Stimulated activated naive CD8-positive, alpha-beta T cell treated with anti-CD3 and anti-CD28 coated beads, Interleukin-15, amount 100 ng/mL, for 72 hours (primary cell): Measurements from ENCODE around the gene SCN1B.
"Not testable (repeated sequence)": the region's sequence is repeated elsewhere in the genome, so short reads cannot be mapped to it uniquely, and the experiment has no call there.

ENCODE experiments used
- ATAC-seq: fragments of 150-1000 bp; cut with Tn5 transposase; 2 replicates; pipeline ENCODE4 v1.10.0; 2021; ENCODE audit warnings: mild to moderate bottlenecking, moderate library complexity
- DNase-seq, 2 donors: peaks; one replicate each; pipeline ENCODE4 v3.0.0; 2021 to 2022
- H3K27ac Mint-ChIP-seq, 2 donors: one replicate each; pipeline ENCODE4 v1.8.0; 2022; ENCODE audit warnings: mild to moderate bottlenecking in 2 of 2, mixed read lengths in 2 of 2, moderate library complexity in 2 of 2
- H3K27me3 Mint-ChIP-seq: one replicate; pipeline ENCODE4 v1.8.0; 2022; ENCODE audit warnings: mixed read lengths
- H3K4me1 Mint-ChIP-seq: one replicate; pipeline ENCODE4 v1.8.0; 2022; ENCODE audit warnings: mild to moderate bottlenecking, mixed read lengths
- H3K4me3 Mint-ChIP-seq, 2 donors: one replicate each; pipeline ENCODE4 v1.8.0; 2022; ENCODE audit warnings: mild to moderate bottlenecking in 2 of 2, mixed read lengths in 2 of 2, moderate library complexity in 1 of 2
- H3K9me3 Mint-ChIP-seq, 2 donors: one replicate each; pipeline ENCODE4 v1.8.0; 2022; ENCODE audit warnings: mixed read lengths in 2 of 2

Gene SCN1B

DNA sequence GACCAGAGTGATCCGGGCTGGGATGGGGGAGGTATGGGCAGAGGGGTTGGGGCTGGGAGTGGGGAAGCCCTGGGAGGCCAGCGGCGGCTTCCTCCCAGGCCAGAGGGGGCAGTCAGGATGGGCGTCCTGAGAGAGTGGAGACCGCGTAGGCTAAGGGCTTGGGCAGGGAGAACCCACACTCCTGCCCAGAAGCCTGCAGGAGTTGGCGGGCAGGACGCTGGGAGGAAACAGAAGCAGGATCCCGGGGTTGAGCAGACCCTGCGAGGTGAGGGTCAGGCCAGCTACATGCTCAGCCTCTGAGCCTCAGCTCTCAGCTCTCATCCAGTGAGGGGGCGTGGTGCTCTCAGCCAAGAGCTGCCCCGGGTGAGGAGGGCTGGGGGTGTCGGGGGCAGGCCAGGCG, 7.8 kb upstream of the SCN1B start:
- no peak for ATAC-seq
- peak overlapping the region in 1 of 2 donors; percentile 72 for H3K27ac Mint-ChIP-seq
- H3K27me3 Mint-ChIP-seq, result no peaks in the 10 kb centered on the region
- no peak for DNase-seq
- no peak overlapping the region for H3K4me3 Mint-ChIP-seq
- H3K4me1 Mint-ChIP-seq, result peaks cover 22% of the 10 kb centered on the region
- no peaks in the 10 kb centered on the region for H3K9me3 Mint-ChIP-seq

DNA sequence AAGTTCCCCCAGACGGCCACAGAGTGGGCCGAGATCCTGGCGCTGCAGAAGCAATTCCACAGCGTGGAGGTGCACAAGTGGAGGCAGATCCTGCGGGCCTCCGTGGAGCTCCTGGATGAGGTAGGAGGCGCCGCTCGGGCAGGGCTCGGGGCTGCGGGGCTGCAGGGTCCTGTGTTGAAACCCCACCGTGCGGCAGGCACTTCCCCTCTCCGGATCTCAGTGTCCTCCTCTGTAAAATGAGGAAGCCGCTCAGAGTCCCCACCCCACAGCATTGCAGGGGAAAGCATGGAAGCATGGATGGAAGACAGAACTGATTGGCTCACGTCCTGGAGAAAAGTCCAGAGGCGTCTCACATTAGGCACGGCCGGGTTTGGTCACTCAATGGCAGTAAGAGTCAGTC, 6.8 kb upstream of the SCN1B start:
- Mint-ChIP-seq H3K4me3 (no peak overlapping the region), H3K9me3 (no peaks in the 10 kb centered on the region), H3K4me1 (peaks cover 18% of the 10 kb centered on the region), H3K27me3 (no peaks in the 10 kb centered on the region), H3K27ac (peak overlapping the region in 1 of 2 donors; percentile 22)
- ATAC-seq (no peak), DNase-seq (no peak)

DNA sequence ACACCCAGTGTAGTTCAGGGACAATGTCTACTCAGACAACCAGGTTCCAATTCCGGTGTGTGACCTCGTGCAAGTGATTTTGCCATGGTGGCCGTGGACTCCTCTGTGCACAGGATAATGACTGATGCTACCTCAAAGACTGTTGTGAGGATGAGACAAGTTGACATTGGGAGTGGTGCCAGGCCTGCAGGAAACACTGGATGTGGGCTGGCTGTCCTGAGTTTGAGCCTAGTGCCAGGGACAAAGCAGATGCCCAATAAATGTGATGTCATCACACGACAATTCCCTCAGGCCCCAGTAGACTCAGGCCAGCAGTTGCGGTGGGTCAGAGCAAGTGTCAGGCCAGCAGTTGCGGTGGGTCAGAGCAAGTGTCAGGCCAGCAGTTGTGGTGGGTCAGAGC, 6.2 kb upstream of the SCN1B start:
- no peaks in the 10 kb centered on the region for H3K9me3 Mint-ChIP-seq
- H3K27ac Mint-ChIP-seq, result no peak overlapping the region
- H3K4me1 Mint-ChIP-seq, result peaks cover 17% of the 10 kb centered on the region
- H3K27me3 Mint-ChIP-seq, result no peaks in the 10 kb centered on the region
- ATAC-seq, result no peak
- no peak for DNase-seq
- no peak overlapping the region for H3K4me3 Mint-ChIP-seq

DNA sequence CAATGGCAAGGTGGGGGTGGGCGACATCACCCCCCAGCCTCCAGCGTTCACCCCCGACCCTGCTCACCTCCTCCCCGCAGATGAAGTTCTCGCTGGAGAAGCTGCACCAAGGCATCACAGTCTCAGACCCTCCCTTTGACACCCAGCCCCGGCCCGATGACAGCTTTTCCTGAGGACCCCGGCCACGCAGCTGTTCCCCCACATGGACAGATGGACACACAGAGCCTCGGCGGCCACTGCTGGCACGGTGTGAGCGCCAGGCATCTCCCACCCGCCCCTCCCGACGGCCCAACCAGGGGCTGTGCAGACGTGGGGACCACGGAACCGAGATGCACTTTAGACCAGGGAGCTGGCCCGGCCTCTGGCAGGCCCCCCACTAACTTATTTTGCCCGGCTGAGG, 4.3 kb upstream of the SCN1B start:
- Mint-ChIP-seq H3K4me3 (no peak overlapping the region), H3K27me3 (peaks cover 2% of the 10 kb centered on the region), H3K9me3 (no peaks in the 10 kb centered on the region), H3K4me1 (peaks cover 24% of the 10 kb centered on the region), H3K27ac (peak overlapping the region in 1 of 2 donors; percentile 60)
- DNase-seq (no peak), ATAC-seq (no peak)

DNA sequence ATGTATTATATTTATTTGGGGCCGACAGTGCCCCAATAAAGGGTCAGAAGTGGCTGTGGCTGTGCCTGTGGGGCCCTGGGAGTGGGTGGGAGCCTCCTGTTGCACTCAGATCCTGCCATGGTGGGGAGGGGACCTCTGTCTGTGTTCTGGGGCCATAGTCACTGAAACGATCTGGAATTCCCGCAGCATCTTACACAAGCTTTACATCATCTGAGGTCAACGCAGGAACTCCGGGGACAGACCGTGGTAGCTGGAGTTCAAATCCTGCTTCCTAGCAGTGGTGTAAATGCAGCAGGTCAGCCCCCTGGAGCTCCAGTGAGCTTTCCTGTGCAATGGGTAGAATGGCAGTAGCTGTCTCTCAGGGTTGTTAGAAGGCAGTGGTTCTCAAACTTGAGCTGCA, 3.9 kb upstream of the SCN1B start:
- no peaks in the 10 kb centered on the region for H3K9me3 Mint-ChIP-seq
- DNase-seq (no peak), ATAC-seq (no peak)
- peaks cover 28% of the 10 kb centered on the region for H3K4me1 Mint-ChIP-seq
- peaks cover 7% of the 10 kb centered on the region for H3K27me3 Mint-ChIP-seq
- H3K4me3 Mint-ChIP-seq, result no peak overlapping the region
- peak overlapping the region in 1 of 2 donors; percentile 60 for H3K27ac Mint-ChIP-seq

GRCh38 chr19:35027009-35027408, 3.3 kb upstream of the SCN1B start:
- H3K4me1 Mint-ChIP-seq, result peaks cover 31% of the 10 kb centered on the region
- no peaks in the 10 kb centered on the region for H3K9me3 Mint-ChIP-seq
- DNase-seq (no peak), ATAC-seq (no peak)
- no peak overlapping the region for H3K4me3 Mint-ChIP-seq
- H3K27ac Mint-ChIP-seq, result peak overlapping the region in 1 of 2 donors; percentile 93
- H3K27me3 Mint-ChIP-seq, result peaks cover 13% of the 10 kb centered on the region

DNA sequence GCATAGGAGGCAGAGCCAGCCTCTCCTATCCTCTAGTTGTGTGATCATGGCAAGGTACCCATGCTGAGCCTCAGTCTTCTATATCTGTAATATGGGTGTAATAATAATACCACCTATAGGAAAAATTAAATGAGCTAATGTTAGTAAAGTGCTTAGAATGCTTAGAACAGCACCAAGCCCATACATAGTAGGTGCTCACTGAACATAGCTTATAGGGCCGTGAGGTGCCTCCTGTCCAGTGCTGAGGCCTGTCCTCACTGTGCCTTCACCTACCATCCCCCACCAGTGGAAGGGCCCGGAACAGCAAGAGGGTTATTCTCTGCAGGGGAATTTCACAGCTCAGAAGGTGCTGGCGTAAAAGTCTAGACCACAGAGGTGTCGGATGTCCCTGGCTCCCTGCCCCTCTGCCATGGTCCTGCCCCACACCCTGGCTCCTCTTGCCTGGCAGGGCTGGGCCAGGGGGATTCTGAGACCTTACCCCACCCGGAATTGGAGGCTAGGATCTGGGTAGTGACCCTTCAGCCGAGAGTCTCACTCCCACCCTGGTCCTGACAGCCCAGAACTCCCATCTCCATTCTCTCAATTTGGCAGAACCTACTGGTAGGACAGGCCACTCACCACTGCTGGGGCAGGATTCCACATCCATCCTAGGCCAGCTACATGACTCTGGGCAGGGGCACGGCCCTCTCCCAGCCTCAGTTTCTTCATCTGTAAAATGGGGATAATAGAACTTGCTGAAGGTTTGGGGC, 2.2 kb upstream of the SCN1B start:
- Mint-ChIP-seq H3K4me1 (peaks cover 31% of the 10 kb centered on the region), H3K27ac (peak overlapping the region in 1 of 2 donors; percentile 31), H3K27me3 (peaks cover 23% of the 10 kb centered on the region), H3K9me3 (no peaks in the 10 kb centered on the region), H3K4me3 (peak overlapping the region; percentile 2)
- DNase-seq (no peak), ATAC-seq (no peak)

DNA sequence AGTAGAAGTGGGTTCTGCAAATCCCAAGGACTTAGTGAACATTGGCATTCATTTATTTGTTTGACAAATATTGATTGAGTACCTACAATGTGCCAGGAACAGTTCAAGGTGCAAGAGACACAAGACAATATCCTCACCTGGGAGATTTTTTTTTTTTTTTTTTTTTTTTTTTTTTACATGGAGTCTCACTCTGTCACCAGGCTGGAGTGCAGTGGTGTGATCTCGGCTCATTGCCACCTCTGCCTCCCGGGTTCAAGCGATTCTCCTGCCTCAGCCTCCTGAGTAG, 1.7 kb upstream of the SCN1B start:
- Mint-ChIP-seq H3K27me3 (peaks cover 23% of the 10 kb centered on the region), H3K4me1 (peaks cover 31% of the 10 kb centered on the region), H3K4me3 (peak overlapping the region in 1 of 2 donors; percentile 2)
- not testable (repeated sequence) for ATAC-seq, H3K9me3 Mint-ChIP-seq, DNase-seq, H3K27ac Mint-ChIP-seq

- Mint-ChIP-seq H3K27me3 (peaks cover 23% of the 10 kb centered on the region), H3K4me3 (peak overlapping the region; percentile 66 to 69), H3K4me1 (peaks cover 31% of the 10 kb centered on the region), H3K27ac (peak overlapping the region in 1 of 2 donors; percentile 44)
- not testable (repeated sequence) for DNase-seq, ATAC-seq, H3K9me3 Mint-ChIP-seq
Observed at GRCh38 chr19:35029275-35029736, 964 bp upstream of the SCN1B start.

- Mint-ChIP-seq H3K4me1 (peaks cover 31% of the 10 kb centered on the region), H3K4me3 (peak overlapping the region; percentile 66 to 69), H3K9me3 (no peaks in the 10 kb centered on the region), H3K27me3 (peaks cover 23% of the 10 kb centered on the region), H3K27ac (no peak overlapping the region)
- ATAC-seq (peak; percentile 16), DNase-seq (no peak)
Observed at GRCh38 chr19:35029737-35030256, 473 bp upstream of the SCN1B start.

GRCh38 chr19:35031072-35031881, 1.0 kb downstream of the SCN1B start:
- no peaks in the 10 kb centered on the region for H3K9me3 Mint-ChIP-seq
- H3K4me1 Mint-ChIP-seq, result peaks cover 30% of the 10 kb centered on the region
- DNase-seq, result no peak
- peak overlapping the region; percentile 56 to 57 for H3K4me3 Mint-ChIP-seq
- ATAC-seq, result no peak
- peaks cover 23% of the 10 kb centered on the region for H3K27me3 Mint-ChIP-seq
- peak overlapping the region; percentile 44 to 77 for H3K27ac Mint-ChIP-seq

DNA sequence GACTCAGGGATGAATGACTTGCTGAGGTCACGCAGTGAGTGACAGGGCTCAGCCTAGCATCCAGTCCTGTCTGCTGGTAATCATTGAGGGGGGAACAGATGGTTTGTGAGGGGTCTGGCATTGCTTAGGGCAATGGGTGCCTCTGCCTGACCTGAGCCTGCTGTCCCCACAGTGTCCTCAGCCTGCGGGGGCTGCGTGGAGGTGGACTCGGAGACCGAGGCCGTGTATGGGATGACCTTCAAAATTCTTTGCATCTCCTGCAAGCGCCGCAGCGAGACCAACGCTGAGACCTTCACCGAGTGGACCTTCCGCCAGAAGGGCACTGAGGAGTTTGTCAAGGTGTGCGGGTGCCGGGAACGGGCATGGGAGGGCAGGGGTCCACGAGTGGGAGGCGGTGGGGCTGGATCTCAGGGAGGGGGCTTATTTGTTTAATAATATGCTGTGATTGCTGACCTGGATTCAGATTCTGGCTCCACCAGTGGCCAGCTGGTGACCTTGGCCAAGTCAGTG, 2.1 kb downstream of the SCN1B start:
- ATAC-seq (no peak), DNase-seq (no peak)
- Mint-ChIP-seq H3K9me3 (no peaks in the 10 kb centered on the region), H3K4me1 (peaks cover 22% of the 10 kb centered on the region), H3K27ac (peak overlapping the region in 1 of 2 donors; percentile 91), H3K4me3 (no peak overlapping the region), H3K27me3 (peaks cover 23% of the 10 kb centered on the region)

GRCh38 chr19:35033067-35034004, 3.1 kb downstream of the SCN1B start:
- no peak for DNase-seq
- Mint-ChIP-seq H3K27ac (no peak overlapping the region), H3K27me3 (peaks cover 23% of the 10 kb centered on the region)

DNA sequence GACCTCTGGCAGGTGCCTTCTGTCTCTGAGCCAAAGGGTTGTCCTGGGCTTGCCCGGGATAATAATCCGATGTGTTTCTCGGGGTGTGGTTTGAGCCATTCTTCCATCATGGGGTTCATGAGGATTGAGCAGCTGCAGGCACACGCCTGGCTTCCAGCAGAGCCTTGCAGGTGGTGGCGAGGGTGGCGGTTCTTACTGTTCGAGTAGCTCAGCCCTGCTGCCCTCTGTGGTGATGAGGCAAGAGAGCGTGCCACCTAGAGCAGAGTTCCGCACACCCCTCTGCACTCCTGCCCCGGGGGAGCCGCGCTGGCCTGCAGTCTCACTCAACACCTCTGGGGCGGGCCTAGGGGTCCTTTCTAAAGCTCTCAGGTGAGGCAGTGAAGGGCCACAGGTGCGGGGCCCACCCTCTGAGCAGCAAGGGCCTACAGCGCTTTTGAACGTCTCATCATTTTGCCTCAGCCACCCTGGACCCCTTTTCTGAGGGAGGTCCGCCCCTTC, 3.8 kb downstream of the SCN1B start:
- ATAC-seq, result no peak
- DNase-seq, result no peak
- Mint-ChIP-seq H3K27ac (peak overlapping the region in 1 of 2 donors; percentile 31), H3K4me3 (no peak overlapping the region), H3K27me3 (peaks cover 23% of the 10 kb centered on the region), H3K4me1 (peaks cover 17% of the 10 kb centered on the region), H3K9me3 (no peaks in the 10 kb centered on the region)

More at GRCh38 chr19:35033067-35034004, 3.1 kb downstream of the SCN1B start:
- no peak for ATAC-seq
- H3K4me1 Mint-ChIP-seq, result peaks cover 16% of the 10 kb centered on the region
- no peaks in the 10 kb centered on the region for H3K9me3 Mint-ChIP-seq
- H3K4me3 Mint-ChIP-seq, result no peak overlapping the region
